Measurements from ENCODE around the gene NASP. TPM values are rescaled to one million over a fixed set of nuclear protein-coding genes. Genes with fewer than 3 reads are reported as not detected.

The NASP gene
- total and polyA plus RNA-seq, 2 of the 13 experiments (the other 11 are each of a cell fraction or from before 2014, with no cell fraction given), result 132 to 256 TPM

DNA sequence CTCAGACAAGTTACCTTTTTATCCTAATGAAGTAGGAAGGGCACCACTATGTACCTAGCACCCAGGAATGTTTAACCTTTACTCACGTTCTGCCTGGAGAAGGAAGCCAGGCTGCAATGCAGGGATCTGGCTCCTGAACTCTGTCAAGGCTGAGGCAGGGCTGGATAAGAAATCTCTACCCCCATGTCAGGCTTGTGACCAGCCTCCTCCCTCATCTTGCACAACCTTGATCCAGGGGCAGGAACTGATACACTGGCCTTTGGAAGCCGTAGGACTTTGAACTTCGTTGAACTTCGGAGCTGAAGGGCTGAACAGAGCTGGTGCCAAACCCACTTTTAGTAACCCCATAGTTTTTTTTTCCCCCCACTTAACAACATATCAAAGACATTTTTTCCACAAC lies 41.2 kb upstream of the NASP start (continued):
- TF ChIP-seq, protein P1, sequence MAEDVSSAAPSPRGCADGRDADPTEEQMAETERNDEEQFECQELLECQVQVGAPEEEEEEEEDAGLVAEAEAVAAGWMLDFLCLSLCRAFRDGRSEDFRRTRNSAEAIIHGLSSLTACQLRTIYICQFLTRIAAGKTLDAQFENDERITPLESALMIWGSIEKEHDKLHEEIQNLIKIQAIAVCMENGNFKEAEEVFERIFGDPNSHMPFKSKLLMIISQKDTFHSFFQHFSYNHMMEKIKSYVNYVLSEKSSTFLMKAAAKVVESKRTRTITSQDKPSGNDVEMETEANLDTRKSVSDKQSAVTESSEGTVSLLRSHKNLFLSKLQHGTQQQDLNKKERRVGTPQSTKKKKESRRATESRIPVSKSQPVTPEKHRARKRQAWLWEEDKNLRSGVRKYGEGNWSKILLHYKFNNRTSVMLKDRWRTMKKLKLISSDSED (CRISPR knock-in tag; IDR thresholded peaks at IDR 0.05), result no peak
- no peak; the same call in 1 of the 2 replicates for TF ChIP-seq SOX13 (IDR thresholded peaks at IDR 0.05)
- TF ChIP-seq SOX13 (CRISPR knock-in tag; conservative IDR thresholded peaks at IDR 0.05 in 1 of 2, IDR thresholded peaks at IDR 0.05 in 1 of 2), result peak in 1 of 2 experiments; percentile 76; a peak in 2 of 4 replicates
- no peak for TF ChIP-seq NFIB (CRISPR knock-in tag; IDR thresholded peaks at IDR 0.05; ENCODE audit: borderline replicate concordance)
- TF ChIP-seq NCOR1 (IDR thresholded peaks at IDR 0.05; ENCODE audit: borderline replicate concordance, low read length), result peak; percentile 99
- TF ChIP-seq SAP130 (CRISPR knock-in tag; IDR thresholded peaks at IDR 0.05; ENCODE audit: low read depth), result peak; percentile 62
- TF ChIP-seq, protein P2, sequence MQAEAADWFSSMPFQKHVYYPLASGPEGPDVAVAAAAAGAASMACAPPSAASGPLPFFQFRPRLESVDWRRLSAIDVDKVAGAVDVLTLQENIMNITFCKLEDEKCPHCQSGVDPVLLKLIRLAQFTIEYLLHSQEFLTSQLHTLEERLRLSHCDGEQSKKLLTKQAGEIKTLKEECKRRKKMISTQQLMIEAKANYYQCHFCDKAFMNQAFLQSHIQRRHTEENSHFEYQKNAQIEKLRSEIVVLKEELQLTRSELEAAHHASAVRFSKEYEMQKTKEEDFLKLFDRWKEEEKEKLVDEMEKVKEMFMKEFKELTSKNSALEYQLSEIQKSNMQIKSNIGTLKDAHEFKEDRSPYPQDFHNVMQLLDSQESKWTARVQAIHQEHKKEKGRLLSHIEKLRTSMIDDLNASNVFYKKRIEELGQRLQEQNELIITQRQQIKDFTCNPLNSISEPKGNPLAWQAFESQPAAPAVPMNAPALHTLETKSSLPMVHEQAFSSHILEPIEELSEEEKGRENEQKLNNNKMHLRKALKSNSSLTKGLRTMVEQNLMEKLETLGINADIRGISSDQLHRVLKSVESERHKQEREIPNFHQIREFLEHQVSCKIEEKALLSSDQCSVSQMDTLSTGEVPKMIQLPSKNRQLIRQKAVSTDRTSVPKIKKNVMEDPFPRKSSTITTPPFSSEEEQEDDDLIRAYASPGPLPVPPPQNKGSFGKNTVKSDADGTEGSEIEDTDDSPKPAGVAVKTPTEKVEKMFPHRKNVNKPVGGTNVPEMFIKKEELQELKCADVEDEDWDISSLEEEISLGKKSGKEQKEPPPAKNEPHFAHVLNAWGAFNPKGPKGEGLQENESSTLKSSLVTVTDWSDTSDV (CRISPR knock-in tag; IDR thresholded peaks at IDR 0.05), result no peak
- no peak for TF ChIP-seq POLR2AphosphoS5 (IDR thresholded peaks at IDR 0.05; ENCODE audit: low read depth, low read length)
- TF ChIP-seq ZBTB7A (CRISPR knock-in tag; IDR thresholded peaks at IDR 0.05), result no peak
- TF ChIP-seq GATA4 (IDR thresholded peaks at IDR 0.05; ENCODE audit: borderline replicate concordance, low read depth), result no peak
- TF ChIP-seq SIX1 (CRISPR knock-in tag; IDR thresholded peaks at IDR 0.05; ENCODE audit: borderline replicate concordance), result peak; percentile 56; the same call in 1 of the 2 replicates
- TF ChIP-seq KMT2B (CRISPR knock-in tag; IDR thresholded peaks at IDR 0.05), result 0 out of 2 replicates have a peak, but pooled peaks have one; percentile 33
- TF ChIP-seq, protein P3, sequence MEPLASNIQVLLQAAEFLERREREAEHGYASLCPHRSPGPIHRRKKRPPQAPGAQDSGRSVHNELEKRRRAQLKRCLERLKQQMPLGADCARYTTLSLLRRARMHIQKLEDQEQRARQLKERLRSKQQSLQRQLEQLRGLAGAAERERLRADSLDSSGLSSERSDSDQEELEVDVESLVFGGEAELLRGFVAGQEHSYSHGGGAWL (CRISPR knock-in tag; IDR thresholded peaks at IDR 0.05), result no peak
- no peak for TF ChIP-seq NFYC (CRISPR knock-in tag; IDR thresholded peaks at IDR 0.05)
- peak; percentile 81 for TF ChIP-seq BCL6 (CRISPR knock-in tag; IDR thresholded peaks at IDR 0.05)
- TF ChIP-seq, protein P4, sequence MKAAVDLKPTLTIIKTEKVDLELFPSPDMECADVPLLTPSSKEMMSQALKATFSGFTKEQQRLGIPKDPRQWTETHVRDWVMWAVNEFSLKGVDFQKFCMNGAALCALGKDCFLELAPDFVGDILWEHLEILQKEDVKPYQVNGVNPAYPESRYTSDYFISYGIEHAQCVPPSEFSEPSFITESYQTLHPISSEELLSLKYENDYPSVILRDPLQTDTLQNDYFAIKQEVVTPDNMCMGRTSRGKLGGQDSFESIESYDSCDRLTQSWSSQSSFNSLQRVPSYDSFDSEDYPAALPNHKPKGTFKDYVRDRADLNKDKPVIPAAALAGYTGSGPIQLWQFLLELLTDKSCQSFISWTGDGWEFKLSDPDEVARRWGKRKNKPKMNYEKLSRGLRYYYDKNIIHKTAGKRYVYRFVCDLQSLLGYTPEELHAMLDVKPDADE (CRISPR knock-in tag; IDR thresholded peaks at IDR 0.05), result no peak
- no peak for TF ChIP-seq ZNF432 (CRISPR knock-in tag; IDR thresholded peaks at IDR 0.05; ENCODE audit: borderline replicate concordance)
- TF ChIP-seq ZKSCAN8 (CRISPR knock-in tag; IDR thresholded peaks at IDR 0.05; ENCODE audit: borderline replicate concordance), result no peak
- TF ChIP-seq HOXA3 (CRISPR knock-in tag; IDR thresholded peaks at IDR 0.05), result peak; percentile 82
- TF ChIP-seq CCAR2 (optimal IDR thresholded peaks at IDR 0.05; ENCODE audit: low read depth, low read length), result no peak
- no peak for TF ChIP-seq ZC3H13 (CRISPR knock-in tag; IDR thresholded peaks at IDR 0.05)
- TF ChIP-seq ZMAT3 (CRISPR knock-in tag; conservative IDR thresholded peaks at IDR 0.05), result no peak
- no peak for TF ChIP-seq ZSCAN29 (CRISPR knock-in tag; conservative IDR thresholded peaks at IDR 0.05)
- no peak for TF ChIP-seq ZFP41 (CRISPR knock-in tag; IDR thresholded peaks at IDR 0.05; ENCODE audit: borderline replicate concordance)
- TF ChIP-seq REPIN1 (CRISPR knock-in tag; IDR thresholded peaks at IDR 0.05; ENCODE audit: borderline replicate concordance, low read depth), result no peak
- peak; percentile 99 for TF ChIP-seq HNF4A (CRISPR knock-in tag; IDR thresholded peaks at IDR 0.05)
- TF ChIP-seq ISL2 (CRISPR knock-in tag; IDR thresholded peaks at IDR 0.05), result peak; percentile 37; the same call in 1 of the 2 replicates

Measured in HepG2 (cell line).